Endometrium (tissue), 2 donors: ENCODE results near the gene SOD3.

Experiments
- FAIRE-seq: peaks from 2 replicates; lab custom pipeline; 2012; peaks lifted over from hg19 to GRCh38; lab: Jason Lieb, UNC
- donor health status: control.
- donor health status: control.

SOD3 gene

DNA sequence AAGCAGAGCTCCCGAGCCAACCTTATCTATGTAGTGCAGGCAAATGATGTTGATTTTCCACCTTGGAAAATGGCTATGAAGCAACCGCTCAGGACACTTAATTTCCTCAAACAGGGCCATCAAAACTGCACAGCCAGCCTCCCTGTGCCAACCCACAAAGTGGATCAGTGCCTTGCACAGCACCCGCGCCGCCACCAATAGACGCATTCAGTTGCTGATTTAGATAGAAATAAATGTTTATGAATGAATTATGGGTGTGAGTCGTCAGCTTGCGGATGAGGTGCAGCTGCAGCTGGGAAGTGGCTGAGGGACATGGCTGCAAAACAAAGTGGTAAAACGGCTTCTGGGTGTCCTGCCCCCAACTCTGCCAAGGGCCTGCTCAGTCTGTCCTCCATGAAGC lies 47.0 kb downstream of the SOD3 start:
- FAIRE-seq = no peak

GRCh38 chr4:24843096-24843495 lies 47.7 kb downstream of the SOD3 start:
- FAIRE-seq = no peak

DNA sequence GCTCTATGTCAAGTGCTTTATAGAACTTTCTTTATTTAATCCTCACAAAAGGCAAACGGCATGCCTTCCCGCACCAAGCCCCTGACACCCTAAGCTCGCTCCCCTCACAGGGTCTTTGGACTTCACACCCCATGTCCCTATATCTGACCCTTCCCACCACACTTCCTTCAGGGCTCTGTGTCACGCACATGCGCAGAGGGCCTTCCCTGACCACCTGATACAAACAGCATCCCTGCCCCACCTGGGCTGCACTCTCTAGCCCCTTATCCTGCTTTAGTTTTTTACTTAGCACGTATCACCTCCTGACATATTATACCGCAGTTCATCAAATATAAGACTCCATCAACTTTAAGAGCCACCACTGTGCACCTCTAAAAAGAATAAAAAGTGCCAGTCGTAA lies 49.8 kb downstream of the SOD3 start:
- no peak for FAIRE-seq

DNA sequence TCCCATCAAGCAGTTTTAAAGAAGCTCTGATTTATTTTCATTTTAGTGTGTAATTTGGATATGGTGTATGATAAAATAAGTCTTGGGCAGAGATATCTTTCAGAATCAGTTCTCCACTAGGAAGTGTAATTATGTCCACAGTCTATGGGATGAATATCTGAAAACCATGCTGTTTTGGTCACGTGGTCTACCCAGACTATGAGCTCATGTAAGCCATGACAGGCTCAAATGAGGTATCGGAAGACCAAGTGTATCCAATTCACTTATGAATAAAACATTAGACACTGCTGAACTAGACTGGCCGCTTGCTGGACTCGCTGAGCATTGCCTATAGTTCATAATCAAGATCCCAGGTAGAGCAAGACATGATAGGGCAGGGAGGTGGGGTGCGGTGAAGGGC lies 50.5 kb downstream of the SOD3 start:
- FAIRE-seq = no peak

GRCh38 chr4:24846716-24847115 lies 51.3 kb downstream of the SOD3 start:
- no peak for FAIRE-seq

- no peak for FAIRE-seq
These were observed 54.0 kb downstream of the SOD3 start for GRCh38 chr4:24849351-24849750.

DNA sequence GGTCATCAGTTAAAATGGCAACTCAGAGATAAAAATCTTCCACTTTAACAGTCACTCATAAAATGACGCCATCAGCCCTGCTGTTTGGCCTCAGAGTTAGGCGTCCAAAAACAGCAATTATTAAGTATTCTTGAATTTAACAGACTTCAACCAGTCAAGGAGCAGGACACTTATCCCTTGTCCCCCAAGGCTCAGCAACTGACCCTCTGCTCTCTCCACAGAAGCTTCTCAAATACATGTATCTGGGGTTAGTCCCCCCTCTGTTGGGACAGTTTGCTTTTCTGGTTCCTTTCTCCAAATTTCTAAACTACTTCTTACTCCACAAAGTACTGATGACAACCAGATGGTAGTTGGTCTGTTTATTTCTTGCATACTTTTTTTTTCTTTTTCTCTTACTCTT lies 54.4 kb downstream of the SOD3 start:
- FAIRE-seq = peak; percentile 48
